NB4 (cell line): Measurements from ENCODE around the gene UBXN1.

Source experiments
- DNase-seq: peaks from one replicate; pipeline ENCODE4 v3.0.0; 2010; ENCODE audit warnings: low read depth
- H3K4me3 ChIP-seq: one replicate; pipeline ENCODE4 v1.5.1; 2011; ENCODE audit warnings: mild to moderate bottlenecking, low read depth, low read length, moderate library complexity
- MYC ChIP-seq: IDR thresholded peaks from 2 replicates; pipeline ENCODE4 v1.6.1; 2011; ENCODE audit warnings: low read depth, low read length
- POLR2A ChIP-seq: IDR thresholded peaks from 2 replicates; pipeline ENCODE4 v1.6.1; 2011; ENCODE audit warnings: mild to moderate bottlenecking; ENCODE audit not compliant: insufficient read length; ENCODE audit errors: extremely low read depth
- TF ChIP-seq, protein P1 (sequence below): IDR thresholded peaks from 2 replicates; pipeline ENCODE4 v1.6.1; 2011; ENCODE audit warnings: low read depth, low read length
- TF ChIP-seq, protein P2 (sequence below): IDR thresholded peaks from one replicate; pipeline ENCODE4 v1.5.1; 2012; ENCODE audit warnings: low read depth, low read length

Gene UBXN1

DNA sequence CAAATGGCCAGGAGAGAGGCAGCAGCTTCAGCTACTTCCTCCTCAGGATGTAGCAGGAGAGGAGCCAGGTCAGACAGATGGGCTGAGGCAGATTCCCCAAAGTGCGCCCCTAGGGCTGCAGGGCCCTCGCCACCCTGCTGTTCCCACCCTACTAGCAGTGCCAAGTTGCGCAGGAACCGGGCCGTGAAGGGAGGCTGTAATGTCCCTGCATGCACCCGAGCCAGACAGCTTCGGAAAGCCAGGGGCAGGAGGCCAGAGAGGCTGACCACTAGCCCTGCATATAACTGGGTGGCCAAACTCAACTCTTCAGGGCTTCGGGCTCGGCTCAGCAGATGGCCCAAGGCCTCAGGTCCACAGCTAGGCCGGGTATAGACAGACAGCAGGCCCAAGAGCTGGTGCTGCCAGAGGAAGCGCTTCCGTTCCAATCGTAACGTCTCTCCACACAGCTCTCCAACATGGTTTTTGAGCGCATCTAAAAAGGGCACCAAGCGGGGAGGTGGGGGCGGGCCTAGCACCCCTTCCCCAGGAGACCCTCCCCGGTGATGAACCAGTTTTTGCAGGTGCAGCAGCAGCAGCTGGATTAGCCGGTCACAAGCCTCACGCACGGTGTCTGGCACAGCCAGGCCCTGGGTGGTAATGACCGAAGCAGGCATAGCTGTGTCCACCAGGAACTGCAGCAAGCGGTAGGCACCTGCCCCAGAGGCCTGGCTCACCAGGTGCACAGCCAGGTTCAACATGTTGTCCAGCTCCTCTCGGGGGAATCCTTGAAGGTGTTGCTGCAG, 30.5 kb downstream of the UBXN1 start:
- TF ChIP-seq, protein P1, sequence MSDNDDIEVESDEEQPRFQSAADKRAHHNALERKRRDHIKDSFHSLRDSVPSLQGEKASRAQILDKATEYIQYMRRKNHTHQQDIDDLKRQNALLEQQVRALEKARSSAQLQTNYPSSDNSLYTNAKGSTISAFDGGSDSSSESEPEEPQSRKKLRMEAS = no peak
- TF ChIP-seq, protein P2, sequence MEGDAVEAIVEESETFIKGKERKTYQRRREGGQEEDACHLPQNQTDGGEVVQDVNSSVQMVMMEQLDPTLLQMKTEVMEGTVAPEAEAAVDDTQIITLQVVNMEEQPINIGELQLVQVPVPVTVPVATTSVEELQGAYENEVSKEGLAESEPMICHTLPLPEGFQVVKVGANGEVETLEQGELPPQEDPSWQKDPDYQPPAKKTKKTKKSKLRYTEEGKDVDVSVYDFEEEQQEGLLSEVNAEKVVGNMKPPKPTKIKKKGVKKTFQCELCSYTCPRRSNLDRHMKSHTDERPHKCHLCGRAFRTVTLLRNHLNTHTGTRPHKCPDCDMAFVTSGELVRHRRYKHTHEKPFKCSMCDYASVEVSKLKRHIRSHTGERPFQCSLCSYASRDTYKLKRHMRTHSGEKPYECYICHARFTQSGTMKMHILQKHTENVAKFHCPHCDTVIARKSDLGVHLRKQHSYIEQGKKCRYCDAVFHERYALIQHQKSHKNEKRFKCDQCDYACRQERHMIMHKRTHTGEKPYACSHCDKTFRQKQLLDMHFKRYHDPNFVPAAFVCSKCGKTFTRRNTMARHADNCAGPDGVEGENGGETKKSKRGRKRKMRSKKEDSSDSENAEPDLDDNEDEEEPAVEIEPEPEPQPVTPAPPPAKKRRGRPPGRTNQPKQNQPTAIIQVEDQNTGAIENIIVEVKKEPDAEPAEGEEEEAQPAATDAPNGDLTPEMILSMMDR = no peak
- TF ChIP-seq MYC (no peak), POLR2A (no peak)
- no peak for DNase-seq
- H3K4me3 ChIP-seq = no peak overlapping the region

DNA sequence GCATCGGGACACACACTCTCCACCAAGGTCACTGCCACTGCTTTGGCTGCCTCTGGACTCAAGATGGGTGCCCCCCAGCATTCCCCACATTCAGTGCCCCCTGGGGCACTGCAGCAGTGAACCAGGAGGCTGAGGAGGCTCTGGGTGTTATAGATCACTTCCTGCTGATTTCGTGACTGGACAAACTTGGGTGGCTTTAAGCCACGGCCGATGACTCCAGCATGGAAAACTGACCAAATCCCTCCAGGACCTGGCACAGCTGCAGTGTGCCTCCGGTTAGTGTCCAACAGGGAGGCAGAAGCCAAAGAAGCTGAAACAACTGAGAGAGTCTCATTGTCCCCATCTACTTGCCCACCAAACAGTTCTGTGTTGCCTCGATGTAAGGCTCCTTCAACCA, 31.3 kb downstream of the UBXN1 start:
- H3K4me3 ChIP-seq = no peak overlapping the region
- TF ChIP-seq, protein P2 = no peak
- TF ChIP-seq POLR2A (no peak), MYC (no peak)
- TF ChIP-seq, protein P1 = no peak

DNA sequence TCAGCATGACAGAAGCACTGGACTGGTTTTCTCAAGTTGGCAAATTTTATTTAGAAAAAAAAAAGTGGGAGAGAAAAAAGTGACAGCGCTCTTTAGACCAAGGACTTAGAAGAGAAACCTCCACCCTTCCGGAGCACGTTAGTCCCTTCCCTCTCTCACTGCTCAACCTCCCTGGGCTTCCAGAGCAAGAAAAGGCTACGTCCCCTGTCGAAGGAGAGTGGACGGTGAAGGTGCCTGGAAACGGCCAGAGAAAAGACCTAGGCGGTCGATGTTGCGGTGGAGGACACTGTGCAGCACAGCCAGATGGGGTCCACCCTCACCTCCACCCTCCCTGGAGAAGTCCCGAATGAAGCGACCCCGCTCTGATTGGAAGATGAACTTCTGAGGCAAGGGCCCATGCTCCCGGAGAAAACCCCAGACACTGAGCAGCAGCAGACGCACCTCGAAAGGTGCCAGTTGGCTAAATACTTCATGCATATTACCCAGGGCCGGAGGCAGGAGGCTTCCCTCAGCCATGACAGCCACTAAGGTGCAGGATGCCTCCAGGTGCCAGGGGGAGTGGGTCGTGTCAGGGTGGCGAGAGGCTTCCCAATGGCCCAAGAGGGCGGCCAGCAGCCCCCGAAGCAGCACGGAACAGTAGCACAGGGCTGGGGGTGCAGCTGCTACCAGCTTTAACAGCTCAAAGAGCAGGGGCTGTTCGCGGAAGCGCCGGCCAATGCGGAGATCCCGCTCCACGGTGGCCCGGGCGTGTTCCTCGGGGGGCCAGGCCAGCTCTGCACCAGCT, 31.9 kb downstream of the UBXN1 start:
- TF ChIP-seq MYC = no peak
- TF ChIP-seq, protein P1 = no peak
- TF ChIP-seq, protein P2 = no peak
- H3K4me3 ChIP-seq = peak overlapping the region; percentile 25

More for the DNA sequence above, 31.3 kb downstream of the UBXN1 start:
- no peak for DNase-seq

DNA sequence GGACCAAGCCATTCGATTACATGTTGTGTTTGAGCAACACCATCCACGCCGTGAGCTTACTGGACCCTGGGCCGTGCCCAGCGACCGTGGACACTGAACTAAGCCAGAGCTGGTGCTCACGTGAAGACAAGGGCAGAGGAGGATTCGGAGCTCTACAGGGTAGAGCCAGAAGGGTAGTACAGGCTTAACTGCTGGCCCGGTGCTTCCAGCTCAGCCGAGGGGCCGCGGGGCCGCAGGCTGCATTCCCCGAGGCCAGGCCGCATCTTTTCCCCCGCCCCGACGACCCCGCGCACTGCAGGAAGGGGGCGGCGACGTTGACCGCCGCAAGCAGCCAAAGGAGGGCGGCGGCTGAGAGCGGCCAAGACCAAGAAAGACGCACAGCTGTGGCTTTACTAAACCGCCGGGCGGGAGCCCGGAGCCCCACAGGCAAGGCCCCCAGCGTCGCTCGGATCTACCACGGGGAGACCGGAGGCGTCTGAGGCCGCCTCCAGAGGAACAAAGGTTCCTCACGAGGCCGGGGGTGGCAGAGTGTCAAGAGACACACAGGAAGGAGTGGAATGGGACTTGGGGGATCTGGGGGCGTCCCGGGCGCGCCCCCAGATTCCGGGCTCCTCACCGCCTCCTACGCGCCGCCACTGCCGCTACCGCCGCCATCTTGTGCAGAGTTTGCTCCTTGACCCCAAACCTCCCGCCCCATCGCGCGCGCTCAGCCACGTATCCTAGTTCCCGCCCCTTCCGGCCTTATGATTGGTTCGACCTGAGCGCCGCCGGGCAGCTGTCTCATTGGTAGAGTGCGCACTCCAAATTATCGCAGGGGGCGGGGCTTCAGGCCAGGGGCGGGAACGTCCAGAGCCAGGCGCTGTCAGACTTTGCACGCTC, 32.7 kb downstream of the UBXN1 start, which contains the start of gene GANAB:
GANAB (minus strand) TSS at position 668 of the 879 bp plus-strand sequence; CDS start at position 654, 14 bp downstream.
- peak; percentile 94 for TF ChIP-seq POLR2A
- TF ChIP-seq, protein P1 = peak; percentile 62
- TF ChIP-seq, protein P2 = no peak
- peak; percentile 68; the same call in 1 of the 2 replicates for TF ChIP-seq MYC
- DNase-seq = peak; percentile 99
- peak within 1 kb of the TSS; percentile 96 for H3K4me3 ChIP-seq

More for the DNA sequence above, 31.9 kb downstream of the UBXN1 start:
- DNase-seq = no peak

DNA sequence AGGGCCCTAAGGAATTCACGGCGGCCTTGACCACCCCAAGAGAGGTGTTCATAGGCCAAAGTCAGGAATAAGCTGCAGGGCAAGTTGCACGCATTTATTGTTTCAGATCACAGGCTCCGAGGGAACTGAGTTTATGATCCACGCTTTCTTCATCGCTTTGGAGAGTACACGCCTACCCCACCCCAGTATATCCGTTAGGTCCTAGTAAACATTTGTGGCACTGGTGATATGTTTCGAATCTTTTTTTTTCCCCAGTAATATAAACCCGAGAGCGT, 33.3 kb downstream of the UBXN1 start:
- H3K4me3 ChIP-seq = peak overlapping the region; percentile 96
- DNase-seq = peak; percentile 35
- TF ChIP-seq, protein P2 = no peak
- TF ChIP-seq, protein P1 = 0 out of 2 replicates have a peak, but pooled peaks have one; percentile 5
- TF ChIP-seq MYC (no peak), POLR2A (no peak)
